Body of pancreas (tissue), 4 donors: ENCODE measurements around the gene FGFR3.

Experiments used
- CTCF ChIP-seq, 7 experiments: fragments of 450-650 bp in 4 of 7; fragments of 200-600 bp in 3 of 7; sonication (generic) in 3 of 7; IDR thresholded peaks; one replicate each; pipeline ENCODE4 v1.5.1; 2016 to 2019; ENCODE audit warnings: antibody characterized with exemption in 7 of 7
- POLR2A ChIP-seq, 3 donors: fragments of 450-650 bp; IDR thresholded peaks; one replicate each; pipeline ENCODE4 v1.6.1; 2016; ENCODE audit warnings: antibody characterized with exemption in 3 of 3, mild to moderate bottlenecking in 2 of 3

GRCh38 chr4:1763070-1763549, 30.0 kb upstream of the FGFR3 start:
- no peak for TF ChIP-seq CTCF (IDR thresholded peaks at IDR 0.05)
- TF ChIP-seq POLR2A (IDR thresholded peaks at IDR 0.05): no peak
